GM19239 (cell line): Measurements from ENCODE around the gene CDCA7L.
"Not testable (repeated sequence)": the region's sequence is repeated elsewhere in the genome, so short reads cannot be mapped to it uniquely, and the experiment has no call there.

Source experiments
- DNase-seq: peaks from one replicate; pipeline ENCODE4 v3.0.0; 2011; ENCODE audit warnings: low spot score; ENCODE audit not compliant: insufficient read length
- FAIRE-seq: peaks from 2 replicates; lab custom pipeline; 2011; peaks lifted over from hg19 to GRCh38; lab: Jason Lieb, UNC

CDCA7L gene

GRCh38 chr7:21866731-21867130 is 79.0 kb downstream of the CDCA7L start:
- FAIRE-seq (no peak), DNase-seq (no peak)

GRCh38 chr7:21865631-21866204 is 80.0 kb downstream of the CDCA7L start:
- DNase-seq, FAIRE-seq: not testable (repeated sequence)

- FAIRE-seq (no peak), DNase-seq (no peak)
Measured at GRCh38 chr7:21851559-21851967, 94.1 kb downstream of the CDCA7L start.
